ENCODE measurements around the gene FGF21. TPM values are rescaled to one million over a fixed set of nuclear protein-coding genes. Genes with fewer than 3 reads are reported as not detected.
A peak's percentile ranks its signal among the peaks of the same experiment; 100 is the strongest.

Gene FGF21
- total and polyA plus RNA-seq, 10 of the 15 experiments (the other 5 are each of a cell fraction or from before 2014, with no cell fraction given), result not detected

DNA sequence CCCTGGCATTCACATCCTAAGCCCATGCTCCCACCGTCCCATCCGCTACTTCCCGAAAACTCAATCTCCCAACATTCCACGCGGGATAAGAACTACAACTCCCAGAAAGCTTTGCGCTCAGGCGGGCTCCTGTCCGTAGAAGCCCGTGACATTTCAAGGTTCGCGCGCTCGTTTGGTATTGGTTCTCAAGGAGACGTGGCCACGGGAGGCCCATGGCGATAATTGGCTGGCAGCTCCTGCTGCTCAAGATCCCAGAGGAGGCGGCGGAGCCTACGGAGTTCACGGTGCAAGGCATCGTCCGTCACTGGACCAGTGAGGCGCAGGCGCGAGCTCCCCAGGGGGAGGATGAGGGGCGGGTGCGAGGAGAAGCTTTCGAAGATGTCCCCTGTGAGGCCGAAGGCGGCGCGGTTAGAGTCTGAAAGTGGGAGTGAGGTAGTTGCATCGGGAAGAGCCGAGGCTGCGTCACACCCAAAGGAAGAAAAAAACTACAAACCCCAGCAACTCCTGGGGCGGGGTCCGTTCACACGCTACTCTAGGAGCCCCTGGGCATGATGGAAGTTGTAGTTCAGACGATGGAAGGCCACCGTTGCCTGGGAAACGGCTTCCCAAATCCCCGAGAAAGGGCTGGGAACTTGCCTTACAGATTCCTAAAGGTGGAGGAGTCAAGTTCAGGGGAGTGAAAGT, 34.6 kb upstream of the FGF21 start (continued):
- TF ChIP-seq, protein P1, sequence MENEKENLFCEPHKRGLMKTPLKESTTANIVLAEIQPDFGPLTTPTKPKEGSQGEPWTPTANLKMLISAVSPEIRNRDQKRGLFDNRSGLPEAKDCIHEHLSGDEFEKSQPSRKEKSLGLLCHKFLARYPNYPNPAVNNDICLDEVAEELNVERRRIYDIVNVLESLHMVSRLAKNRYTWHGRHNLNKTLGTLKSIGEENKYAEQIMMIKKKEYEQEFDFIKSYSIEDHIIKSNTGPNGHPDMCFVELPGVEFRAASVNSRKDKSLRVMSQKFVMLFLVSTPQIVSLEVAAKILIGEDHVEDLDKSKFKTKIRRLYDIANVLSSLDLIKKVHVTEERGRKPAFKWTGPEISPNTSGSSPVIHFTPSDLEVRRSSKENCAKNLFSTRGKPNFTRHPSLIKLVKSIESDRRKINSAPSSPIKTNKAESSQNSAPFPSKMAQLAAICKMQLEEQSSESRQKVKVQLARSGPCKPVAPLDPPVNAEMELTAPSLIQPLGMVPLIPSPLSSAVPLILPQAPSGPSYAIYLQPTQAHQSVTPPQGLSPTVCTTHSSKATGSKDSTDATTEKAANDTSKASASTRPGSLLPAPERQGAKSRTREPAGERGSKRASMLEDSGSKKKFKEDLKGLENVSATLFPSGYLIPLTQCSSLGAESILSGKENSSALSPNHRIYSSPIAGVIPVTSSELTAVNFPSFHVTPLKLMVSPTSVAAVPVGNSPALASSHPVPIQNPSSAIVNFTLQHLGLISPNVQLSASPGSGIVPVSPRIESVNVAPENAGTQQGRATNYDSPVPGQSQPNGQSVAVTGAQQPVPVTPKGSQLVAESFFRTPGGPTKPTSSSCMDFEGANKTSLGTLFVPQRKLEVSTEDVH (IDR thresholded peaks at IDR 0.05; ENCODE audit: low read depth, partially characterized antibody), result no peak
- TF ChIP-seq POLR2A (IDR thresholded peaks at IDR 0.05; ENCODE audit: low read depth, low read length) (peak; percentile 80), ZNF274 (IDR thresholded peaks at IDR 0.05; ENCODE audit: insufficient read depth, insufficient read length) (no peak), MEF2A (IDR thresholded peaks at IDR 0.05; ENCODE audit: insufficient read depth, low read depth, low read length) (0 out of 2 replicates have a peak, but pooled peaks have one; percentile 30), CREB1 (IDR thresholded peaks at IDR 0.05; ENCODE audit: low read depth) (peak; percentile 84), HCFC1 (IDR thresholded peaks at IDR 0.05; ENCODE audit: low read length) (peak; percentile 96), ETV6 (conservative IDR thresholded peaks at IDR 0.05 in 1 of 2, IDR thresholded peaks at IDR 0.05 in 1 of 2; ENCODE audit: borderline replicate concordance in 1 of 2, low read depth in 1 of 2) (no peak), KLF5 (IDR thresholded peaks at IDR 0.05; ENCODE audit: partially characterized antibody) (no peak), YY1 (IDR thresholded peaks at IDR 0.05; ENCODE audit: low read depth, low read length) (peak; percentile 51), STAT1 (conservative IDR thresholded peaks at IDR 0.05) (no peak), MYC (IDR thresholded peaks at IDR 0.05; ENCODE audit: insufficient read depth, insufficient read length, insufficient replicate concordance, low read length, severe bottlenecking) (no peak), NFYA (IDR thresholded peaks at IDR 0.05; ENCODE audit: borderline replicate concordance, low read depth, low read length) (peak; percentile 60), FOXM1 (IDR thresholded peaks at IDR 0.05; ENCODE audit: low read depth, low read length) (no peak; the same call in 1 of the 2 replicates), TARDBP (IDR thresholded peaks at IDR 0.05; ENCODE audit: borderline replicate concordance) (peak; percentile 95), NFXL1 (IDR thresholded peaks at IDR 0.05; ENCODE audit: borderline replicate concordance) (no peak), CBX3 (IDR thresholded peaks at IDR 0.05; ENCODE audit: borderline replicate concordance, low read depth) (no peak), CHD4 (IDR thresholded peaks at IDR 0.05) (no peak), SPI1 (IDR thresholded peaks at IDR 0.05; ENCODE audit: borderline replicate concordance, insufficient read depth, low read depth, low read length) (no peak)
- TF ChIP-seq, protein P2, sequence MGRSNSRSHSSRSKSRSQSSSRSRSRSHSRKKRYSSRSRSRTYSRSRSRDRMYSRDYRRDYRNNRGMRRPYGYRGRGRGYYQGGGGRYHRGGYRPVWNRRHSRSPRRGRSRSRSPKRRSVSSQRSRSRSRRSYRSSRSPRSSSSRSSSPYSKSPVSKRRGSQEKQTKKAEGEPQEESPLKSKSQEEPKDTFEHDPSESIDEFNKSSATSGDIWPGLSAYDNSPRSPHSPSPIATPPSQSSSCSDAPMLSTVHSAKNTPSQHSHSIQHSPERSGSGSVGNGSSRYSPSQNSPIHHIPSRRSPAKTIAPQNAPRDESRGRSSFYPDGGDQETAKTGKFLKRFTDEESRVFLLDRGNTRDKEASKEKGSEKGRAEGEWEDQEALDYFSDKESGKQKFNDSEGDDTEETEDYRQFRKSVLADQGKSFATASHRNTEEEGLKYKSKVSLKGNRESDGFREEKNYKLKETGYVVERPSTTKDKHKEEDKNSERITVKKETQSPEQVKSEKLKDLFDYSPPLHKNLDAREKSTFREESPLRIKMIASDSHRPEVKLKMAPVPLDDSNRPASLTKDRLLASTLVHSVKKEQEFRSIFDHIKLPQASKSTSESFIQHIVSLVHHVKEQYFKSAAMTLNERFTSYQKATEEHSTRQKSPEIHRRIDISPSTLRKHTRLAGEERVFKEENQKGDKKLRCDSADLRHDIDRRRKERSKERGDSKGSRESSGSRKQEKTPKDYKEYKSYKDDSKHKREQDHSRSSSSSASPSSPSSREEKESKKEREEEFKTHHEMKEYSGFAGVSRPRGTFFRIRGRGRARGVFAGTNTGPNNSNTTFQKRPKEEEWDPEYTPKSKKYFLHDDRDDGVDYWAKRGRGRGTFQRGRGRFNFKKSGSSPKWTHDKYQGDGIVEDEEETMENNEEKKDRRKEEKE (IDR thresholded peaks at IDR 0.05), result no peak
- TF ChIP-seq, protein P3, sequence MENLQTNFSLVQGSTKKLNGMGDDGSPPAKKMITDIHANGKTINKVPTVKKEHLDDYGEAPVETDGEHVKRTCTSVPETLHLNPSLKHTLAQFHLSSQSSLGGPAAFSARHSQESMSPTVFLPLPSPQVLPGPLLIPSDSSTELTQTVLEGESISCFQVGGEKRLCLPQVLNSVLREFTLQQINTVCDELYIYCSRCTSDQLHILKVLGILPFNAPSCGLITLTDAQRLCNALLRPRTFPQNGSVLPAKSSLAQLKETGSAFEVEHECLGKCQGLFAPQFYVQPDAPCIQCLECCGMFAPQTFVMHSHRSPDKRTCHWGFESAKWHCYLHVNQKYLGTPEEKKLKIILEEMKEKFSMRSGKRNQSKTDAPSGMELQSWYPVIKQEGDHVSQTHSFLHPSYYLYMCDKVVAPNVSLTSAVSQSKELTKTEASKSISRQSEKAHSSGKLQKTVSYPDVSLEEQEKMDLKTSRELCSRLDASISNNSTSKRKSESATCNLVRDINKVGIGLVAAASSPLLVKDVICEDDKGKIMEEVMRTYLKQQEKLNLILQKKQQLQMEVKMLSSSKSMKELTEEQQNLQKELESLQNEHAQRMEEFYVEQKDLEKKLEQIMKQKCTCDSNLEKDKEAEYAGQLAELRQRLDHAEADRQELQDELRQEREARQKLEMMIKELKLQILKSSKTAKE (IDR thresholded peaks at IDR 0.05; ENCODE audit: low read depth, poor library complexity, severe bottlenecking), result peak; percentile 41
- TF ChIP-seq, protein P4, sequence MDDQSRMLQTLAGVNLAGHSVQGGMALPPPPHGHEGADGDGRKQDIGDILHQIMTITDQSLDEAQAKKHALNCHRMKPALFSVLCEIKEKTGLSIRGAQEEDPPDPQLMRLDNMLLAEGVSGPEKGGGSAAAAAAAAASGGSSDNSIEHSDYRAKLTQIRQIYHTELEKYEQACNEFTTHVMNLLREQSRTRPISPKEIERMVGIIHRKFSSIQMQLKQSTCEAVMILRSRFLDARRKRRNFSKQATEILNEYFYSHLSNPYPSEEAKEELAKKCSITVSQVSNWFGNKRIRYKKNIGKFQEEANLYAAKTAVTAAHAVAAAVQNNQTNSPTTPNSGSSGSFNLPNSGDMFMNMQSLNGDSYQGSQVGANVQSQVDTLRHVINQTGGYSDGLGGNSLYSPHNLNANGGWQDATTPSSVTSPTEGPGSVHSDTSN (IDR thresholded peaks at IDR 0.05; ENCODE audit: insufficient replicate concordance, low read depth, low read length), result peak; percentile 92

Data from GM12878 (cell line).